HepG2 (cell line): ENCODE results near the gene SCAMP3. TPM values are rescaled to one million over a fixed set of nuclear protein-coding genes. Genes with fewer than 3 reads are reported as not detected.

Source experiments
- CBX1 ChIP-seq: IDR thresholded peaks from one replicate; pipeline ENCODE4 v1.6.1; 2016; ENCODE audit warnings: antibody characterized with exemption, low read depth
- EEA1 ChIP-seq: sonication (generic); formaldehyde crosslinking; IDR thresholded peaks from 2 replicates; pipeline ENCODE4 v1.5.1; 2020; ENCODE audit warnings: mild to moderate bottlenecking, missing genetic modification reagents, borderline replicate concordance
- HES4 ChIP-seq: sonication (generic); formaldehyde crosslinking; IDR thresholded peaks from 2 replicates; pipeline ENCODE4 v1.9.0; 2021; ENCODE audit warnings: mild to moderate bottlenecking, missing genetic modification reagents, borderline replicate concordance
- PBX3 ChIP-seq: sonication (generic); formaldehyde crosslinking; IDR thresholded peaks from 2 replicates; pipeline ENCODE4 v1.8.1; 2023; ENCODE audit warnings: missing genetic modification reagents, inconsistent platforms, borderline replicate concordance
- SALL2 ChIP-seq: sonication (generic); formaldehyde crosslinking; IDR thresholded peaks from 2 replicates; pipeline ENCODE4 v1.8.1; 2023; ENCODE audit warnings: mild to moderate bottlenecking, missing genetic modification reagents, inconsistent platforms
- SP4 ChIP-seq: sonication (generic); formaldehyde crosslinking; IDR thresholded peaks from 2 replicates; pipeline ENCODE4 v1.8.1; 2023; ENCODE audit warnings: mild to moderate bottlenecking, missing genetic modification reagents
- YEATS4 ChIP-seq: sonication (generic); formaldehyde crosslinking; IDR thresholded peaks from 2 replicates; pipeline ENCODE4 v1.4.0; 2020; ENCODE audit warnings: missing genetic modification reagents, borderline replicate concordance
- ZBTB14 ChIP-seq: sonication (generic); formaldehyde crosslinking; IDR thresholded peaks from 2 replicates; pipeline ENCODE4 v1.4.0; 2020; ENCODE audit warnings: missing genetic modification reagents
- ZNF142 ChIP-seq: sonication (generic); formaldehyde crosslinking; IDR thresholded peaks from 2 replicates; pipeline ENCODE4 v1.4.0; 2020; ENCODE audit warnings: missing genetic modification reagents
- ZNF207 ChIP-seq: fragments of 450-650 bp; IDR thresholded peaks from 2 replicates; pipeline ENCODE4 v1.6.1; 2016; ENCODE audit warnings: antibody characterized with exemption, borderline replicate concordance
- ZNF577 ChIP-seq: sonication (generic); formaldehyde crosslinking; IDR thresholded peaks from 2 replicates; pipeline ENCODE4 v1.4.0; 2020; ENCODE audit warnings: mild to moderate bottlenecking, low read depth, missing genetic modification reagents, borderline replicate concordance
- ZNF775 ChIP-seq: sonication (generic); formaldehyde crosslinking; IDR thresholded peaks from 2 replicates; pipeline ENCODE4 v1.4.0; 2020; ENCODE audit warnings: missing genetic modification reagents, mild to moderate bottlenecking, moderate library complexity, borderline replicate concordance
- ZNF781 ChIP-seq: sonication (generic); formaldehyde crosslinking; IDR thresholded peaks from 2 replicates; pipeline ENCODE4 v1.5.1; 2020; ENCODE audit warnings: borderline replicate concordance, mild to moderate bottlenecking, missing genetic modification reagents; ENCODE audit errors: not compliant biosample characterization
- ZNF800 ChIP-seq: sonication (generic); formaldehyde crosslinking; IDR thresholded peaks from 2 replicates; pipeline ENCODE4 v1.4.0; 2020; ENCODE audit warnings: missing genetic modification reagents
- polyA plus RNA-seq, 8 experiments: library from polyadenylated mRNA; depleted of rRNA in 3 of 8; stranded (reverse) in 7 of 8; unstranded in 1 of 8; fragments of >200 nt; fragmentation: Illumina TruSeq in 4 of 8; extraction: Trizol in 4 of 8; gene quantifications; 2 replicates each; pipeline versions ENCODE4 v1.2.1 to v1.2.3, GENCODE V29; 2011 to 2016; ENCODE audit warnings: low read depth in 4 of 8, missing spikeins in 1 of 8, mixed read lengths in 1 of 8; ENCODE audit not compliant: insufficient read depth in 1 of 8
- total RNA-seq, 5 experiments: library from RNA; depleted of rRNA; stranded (reverse); fragments of >200 nt; fragmentation: Illumina TruSeq; extraction: Trizol; gene quantifications; 2 replicates each; pipeline ENCODE4 v1.2.3, GENCODE V29; 2016; ENCODE audit warnings: low read depth in 1 of 5

Gene SCAMP3
- total and polyA plus RNA-seq, 2 of the 13 experiments (the other 11 are each of a cell fraction or from before 2014, with no cell fraction given): 46.8 to 83.3 TPM

GRCh38 chr1:155255243-155256007, 6.7 kb downstream of the SCAMP3 start, which contains the start of gene ENTREP3 (continued):
- TF ChIP-seq ZBTB14 (CRISPR knock-in tag): peak; percentile 43; the same call in 1 of the 2 replicates
- no peak for TF ChIP-seq ZNF577 (CRISPR knock-in tag)
- TF ChIP-seq ZNF207: no peak
- no peak for TF ChIP-seq HES4 (CRISPR knock-in tag)
- TF ChIP-seq ZNF781: no peak
- peak; percentile 36; the same call in 1 of the 2 replicates for TF ChIP-seq ZNF142
- 0 out of 2 replicates have a peak, but pooled peaks have one; percentile 36 for TF ChIP-seq ZNF775
- peak; percentile 85; the same call in 1 of the 2 replicates for TF ChIP-seq YEATS4 (CRISPR knock-in tag)
- peak; percentile 92 for TF ChIP-seq SALL2
- TF ChIP-seq SP4: peak; percentile 50; the same call in 1 of the 2 replicates
- peak; percentile 32 for TF ChIP-seq CBX1
- TF ChIP-seq EEA1 (CRISPR knock-in tag): peak; percentile 22; the same call in 1 of the 2 replicates
- TF ChIP-seq PBX3 (CRISPR knock-in tag): no peak
- 0 out of 2 replicates have a peak, but pooled peaks have one; percentile 34 for TF ChIP-seq ZNF800 (CRISPR knock-in tag)
